Measurements from ENCODE around the gene PROZ.
"Not testable (repeated sequence)": the region's sequence is repeated elsewhere in the genome, so short reads cannot be mapped to it uniquely, and the experiment has no call there.

Gene PROZ

DNA sequence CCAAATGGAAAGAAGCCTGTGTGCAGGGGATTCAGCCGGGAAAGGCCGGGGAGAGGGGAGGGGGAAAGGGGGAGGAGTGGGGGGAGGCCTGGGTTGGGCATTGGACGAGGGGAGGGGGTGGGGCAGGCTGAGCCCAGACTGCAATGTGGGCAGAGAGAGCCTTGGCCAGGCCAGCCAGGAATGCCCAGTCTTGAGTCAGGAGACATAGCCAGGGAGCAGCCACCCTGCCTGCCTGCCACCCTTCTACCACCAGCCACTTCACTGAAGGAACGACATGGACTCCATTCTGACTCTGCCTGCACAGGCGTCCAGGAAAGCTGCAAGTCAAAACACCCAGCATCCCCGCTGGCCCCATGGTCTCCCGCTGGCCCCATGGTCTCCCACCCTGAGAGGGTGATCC is 498 bp downstream of the PROZ start:
- DNase-seq: no peak

DNA sequence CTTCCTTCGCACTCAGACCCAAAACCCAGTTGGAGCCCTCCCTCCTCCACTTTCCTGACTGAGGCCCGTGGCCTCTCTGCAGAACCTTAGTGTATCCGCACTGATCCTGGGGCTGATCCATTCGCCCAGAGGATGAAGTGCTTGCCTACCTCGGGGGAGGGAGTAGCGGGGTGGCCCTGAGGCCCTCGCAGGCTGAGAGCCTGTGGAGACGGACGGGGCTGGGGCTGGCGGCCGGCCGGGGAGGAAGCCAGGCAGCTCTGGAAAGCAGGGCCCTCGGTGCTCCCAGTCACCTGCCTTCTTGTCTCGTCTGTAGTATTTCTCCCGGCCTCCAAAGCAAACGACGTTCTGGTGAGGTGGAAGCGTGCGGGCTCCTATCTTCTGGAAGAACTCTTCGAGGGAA is 1.3 kb downstream of the PROZ start:
- DNase-seq: no peak

DNA sequence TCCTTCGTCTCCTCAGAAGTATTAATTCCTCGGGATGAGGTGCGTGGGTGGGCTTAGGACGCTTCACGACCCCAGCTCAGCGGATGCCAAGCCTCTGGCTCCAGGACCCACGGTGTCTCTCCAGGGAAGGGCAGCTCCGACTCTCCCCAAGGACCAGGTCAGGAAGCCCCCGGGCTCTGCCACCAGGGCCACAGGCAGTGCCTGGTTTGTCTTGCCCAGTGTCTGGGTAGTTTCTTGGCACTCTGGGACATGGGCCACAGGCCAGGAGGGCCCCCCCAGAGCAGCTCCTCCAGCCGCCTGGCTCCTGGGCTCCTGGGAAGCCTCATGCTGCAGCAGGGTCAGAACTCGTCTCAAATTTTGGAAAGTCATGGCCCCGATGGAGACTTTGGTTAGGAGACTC is 2.5 kb downstream of the PROZ start:
- no peak for DNase-seq

DNA sequence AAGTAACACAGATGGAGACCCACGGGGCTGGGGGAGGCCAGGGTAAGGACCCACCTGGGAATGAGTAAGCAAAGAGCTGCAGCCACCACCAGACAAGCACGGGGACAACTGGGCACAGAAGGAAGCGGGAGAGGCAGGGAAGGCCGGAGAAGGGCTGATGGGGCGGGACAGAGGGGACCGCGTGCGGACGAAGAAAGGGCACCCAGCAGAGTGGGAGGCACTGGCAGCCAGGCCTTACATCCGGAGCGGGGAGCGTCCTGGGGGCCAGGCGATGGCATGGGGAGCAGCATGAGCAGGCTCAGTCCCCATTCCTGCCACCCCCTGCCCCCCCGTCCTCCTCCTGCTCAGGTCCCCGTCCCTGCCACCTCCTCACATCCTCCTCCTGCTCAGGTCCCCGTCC is 3.0 kb downstream of the PROZ start:
- no peak for DNase-seq

DNA sequence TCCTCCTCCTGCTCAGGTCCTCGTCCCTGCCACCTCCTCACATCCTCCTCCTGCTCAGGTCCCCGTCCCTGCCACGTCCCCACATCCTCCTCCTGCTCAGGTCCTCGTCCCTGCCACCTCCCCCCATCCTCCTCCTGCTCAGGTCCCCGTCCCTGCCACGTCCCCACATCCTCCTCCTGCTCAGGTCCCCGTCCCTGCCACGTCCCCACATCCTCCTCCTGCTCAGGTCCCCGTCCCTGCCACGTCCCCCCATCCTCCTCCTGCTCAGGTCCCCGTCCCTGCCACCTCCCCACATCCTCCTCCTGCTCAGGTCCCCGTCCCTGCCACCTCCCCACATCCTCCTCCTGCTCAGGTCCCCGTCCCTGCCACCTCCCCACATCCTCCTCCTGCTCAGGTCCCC is 3.5 kb downstream of the PROZ start:
- DNase-seq: not testable (repeated sequence)

DNA sequence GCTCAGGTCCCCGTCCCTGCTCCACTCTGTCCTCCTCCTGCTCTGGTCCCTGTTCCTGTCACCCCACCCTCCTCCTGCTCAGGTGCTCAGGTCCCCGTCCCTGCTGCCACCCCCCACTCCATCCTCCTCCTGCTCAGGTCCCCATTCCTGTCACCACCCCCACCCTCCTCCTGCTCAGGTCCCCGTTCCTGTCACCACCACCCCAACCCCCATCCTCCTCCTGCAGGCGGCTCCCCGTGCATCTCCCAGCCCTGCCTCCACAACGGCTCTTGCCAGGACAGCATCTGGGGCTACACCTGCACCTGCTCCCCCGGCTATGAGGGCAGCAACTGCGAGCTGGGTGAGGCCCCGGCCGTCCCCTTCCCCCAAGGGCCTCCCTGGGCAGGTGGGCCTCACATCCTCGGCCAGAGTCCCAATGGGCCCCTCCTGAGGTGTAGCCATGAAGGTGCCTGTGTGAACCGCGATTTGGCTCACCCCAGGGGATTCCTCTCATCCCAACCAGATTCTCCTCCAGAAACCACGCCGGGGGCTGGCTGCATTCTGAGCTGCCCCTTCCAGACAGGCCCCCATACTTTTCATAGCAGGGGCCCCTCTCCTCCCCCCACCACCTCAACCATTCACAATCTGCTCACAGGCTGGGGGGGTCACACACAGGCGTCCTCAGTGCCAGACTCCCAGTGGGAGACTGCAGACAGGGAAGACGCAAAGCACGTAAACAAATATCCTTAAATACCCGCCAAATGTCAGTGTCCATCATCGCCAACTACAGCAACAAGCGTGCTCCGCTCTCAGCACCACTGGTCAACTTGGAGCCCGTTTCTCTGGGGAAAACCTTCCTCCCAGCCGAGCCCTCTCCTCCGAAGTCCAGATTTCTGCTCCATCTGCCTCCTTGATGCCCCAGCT is 4.6 kb downstream of the PROZ start:
- no peak for DNase-seq

DNA sequence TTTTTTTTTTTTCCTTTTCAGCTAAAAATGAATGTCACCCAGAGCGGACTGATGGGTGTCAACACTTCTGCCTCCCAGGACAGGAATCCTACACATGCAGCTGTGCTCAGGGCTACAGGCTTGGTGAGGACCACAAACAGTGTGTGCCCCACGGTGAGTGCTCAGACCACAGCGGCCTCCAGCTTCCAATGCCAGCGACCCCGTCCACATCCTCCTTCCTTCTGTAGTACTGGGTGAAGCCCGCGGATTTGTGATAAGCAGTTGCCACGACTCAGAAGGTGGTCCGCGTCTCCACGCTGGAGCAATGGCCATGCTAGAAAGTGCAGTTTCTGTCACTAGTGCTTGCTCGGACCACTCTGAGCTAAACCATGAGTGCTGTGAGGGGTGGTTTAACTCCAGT is 6.0 kb downstream of the PROZ start:
- no peak for DNase-seq

DNA sequence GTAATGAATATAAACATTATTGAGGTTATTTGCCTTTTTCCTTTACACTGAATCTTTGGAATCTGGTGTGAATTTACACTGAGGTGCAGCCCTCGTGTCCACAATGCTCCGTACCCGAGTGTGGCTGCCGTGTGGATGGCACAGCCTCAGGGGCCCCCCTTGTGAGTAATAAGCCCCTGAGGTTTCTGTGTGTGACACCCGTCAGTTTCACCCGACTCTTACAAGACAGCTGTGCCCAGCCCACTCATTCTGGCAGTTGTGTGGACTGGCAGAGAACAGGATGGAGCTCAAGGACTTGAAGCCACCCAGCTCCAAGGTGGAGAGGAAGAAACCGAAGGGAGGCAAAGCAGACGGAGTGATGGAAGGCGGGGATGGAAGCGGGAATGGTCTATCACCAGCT is 7.8 kb downstream of the PROZ start:
- DNase-seq: no peak

DNA sequence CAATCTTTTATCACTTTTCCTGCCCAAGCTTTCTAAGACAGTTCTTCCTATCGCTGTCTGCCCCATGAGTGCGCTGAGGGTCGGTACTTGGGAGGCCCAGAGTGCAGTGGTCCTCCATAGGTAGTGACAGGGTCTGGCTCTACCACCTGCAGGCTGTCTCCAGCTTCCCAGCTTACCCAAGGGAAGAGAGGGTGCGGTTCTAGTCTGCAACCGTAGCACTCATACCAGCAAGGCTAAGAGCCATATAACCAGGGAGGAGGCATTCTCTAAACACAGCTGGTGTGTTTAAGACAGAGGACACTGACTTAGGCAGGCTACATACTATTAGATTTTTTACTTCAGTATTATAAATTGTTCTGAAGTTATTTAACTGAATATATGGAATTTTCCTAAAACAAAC is 8.2 kb downstream of the PROZ start:
- no peak for DNase-seq

DNA sequence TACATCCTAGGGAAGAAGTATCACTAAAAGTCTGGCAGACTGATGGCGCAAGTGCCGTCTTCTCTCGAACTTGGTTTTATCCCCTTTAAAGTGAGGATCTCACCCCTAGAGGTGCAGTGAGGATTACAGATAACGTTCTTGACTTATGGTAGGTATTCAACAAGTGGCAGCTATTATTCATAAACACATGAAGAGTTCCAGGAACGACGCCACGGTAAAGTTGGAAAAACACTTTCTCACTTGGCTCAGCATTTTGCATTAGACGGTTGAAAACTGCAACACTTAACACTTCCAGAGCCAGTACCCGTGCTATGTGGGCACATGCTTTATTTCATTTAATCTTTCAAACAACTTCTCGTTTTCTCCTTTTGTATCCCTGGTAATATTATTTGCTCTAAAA is 8.7 kb downstream of the PROZ start:
- no peak for DNase-seq

DNA sequence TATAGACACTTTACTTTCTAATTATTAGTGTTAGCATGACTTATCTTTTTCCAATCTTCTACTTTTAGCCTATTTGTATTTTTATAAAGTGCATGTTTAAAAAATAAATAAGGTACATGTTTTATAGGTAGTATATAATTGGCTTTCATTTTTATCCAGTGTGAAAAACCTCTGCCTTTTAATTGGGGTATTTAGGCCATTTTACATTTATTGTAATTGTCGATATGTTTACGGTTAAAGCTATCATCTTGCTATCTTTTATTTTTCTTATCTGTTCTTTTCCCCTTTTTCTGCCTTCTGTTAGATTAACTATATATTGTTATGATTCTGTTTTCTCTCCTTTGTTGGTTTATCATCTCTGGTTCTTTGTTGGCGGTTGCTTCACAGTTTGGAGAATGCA is 9.1 kb downstream of the PROZ start:
- no peak for DNase-seq

DNA sequence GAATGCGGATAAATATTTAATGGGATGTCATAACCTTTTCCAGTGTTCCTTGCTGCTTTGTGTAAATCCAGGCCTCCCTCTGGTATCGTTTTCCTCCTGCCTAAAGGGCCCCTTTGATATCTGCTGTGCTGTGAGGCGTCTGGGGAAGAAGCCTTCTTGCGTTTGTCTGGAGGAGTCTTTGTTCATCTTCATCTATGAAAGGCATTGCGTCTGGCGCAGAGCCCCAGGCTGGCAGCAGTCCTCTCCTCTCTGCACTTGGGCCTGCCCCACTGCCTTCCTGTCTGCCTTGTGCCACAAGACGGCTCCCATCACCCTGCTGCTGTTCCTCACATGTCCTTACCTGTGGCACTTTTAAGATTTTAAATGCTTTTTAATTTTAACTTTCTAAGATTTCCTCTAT is 9.8 kb downstream of the PROZ start:
- DNase-seq: no peak

DNA sequence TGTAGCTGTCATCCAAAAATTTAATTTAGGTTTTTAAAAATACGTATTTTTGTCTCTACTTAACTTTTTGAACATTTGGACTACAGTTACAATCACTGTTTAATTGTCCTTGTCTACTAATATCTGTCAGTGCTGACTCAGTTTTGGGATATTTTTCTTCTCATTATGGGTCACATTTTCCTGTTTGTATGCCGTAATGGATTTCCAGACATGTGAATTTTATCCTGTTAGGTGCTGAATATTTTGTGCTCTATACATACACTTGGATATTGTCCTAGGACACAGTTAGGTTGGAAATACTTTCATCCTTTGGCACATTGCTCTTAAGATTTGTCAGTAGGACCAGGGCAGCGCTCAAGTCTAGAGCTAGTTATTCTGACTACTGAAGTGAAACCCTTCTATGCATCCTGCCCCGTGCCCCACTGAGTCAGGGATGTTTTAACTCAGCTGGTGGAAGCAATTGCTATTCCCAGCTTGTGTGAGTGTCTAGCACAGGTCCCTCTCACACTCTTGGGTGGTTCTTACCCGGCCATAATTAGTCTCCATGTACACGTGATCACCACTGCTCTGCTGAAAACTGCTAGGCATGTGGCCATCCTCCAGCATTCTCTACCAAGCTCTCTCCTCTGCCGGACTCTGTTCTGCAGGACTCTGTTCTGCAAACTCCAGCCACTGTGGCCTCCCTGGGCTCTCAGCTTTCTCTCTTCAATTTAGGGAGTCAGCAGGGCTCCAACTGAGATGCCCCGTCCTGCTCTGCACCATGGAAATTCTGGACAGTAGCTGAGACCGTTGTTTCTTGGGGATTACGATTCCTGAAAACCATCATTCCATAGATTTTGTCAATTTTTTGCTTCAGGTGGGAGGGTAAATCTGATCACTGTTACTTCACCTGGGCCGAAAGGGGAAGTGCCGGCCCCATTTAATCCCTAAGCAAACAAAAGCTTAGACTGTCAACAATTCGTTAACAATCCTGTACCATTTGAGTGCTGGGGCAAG is 11.1 kb downstream of the PROZ start:
- no peak for DNase-seq

DNA sequence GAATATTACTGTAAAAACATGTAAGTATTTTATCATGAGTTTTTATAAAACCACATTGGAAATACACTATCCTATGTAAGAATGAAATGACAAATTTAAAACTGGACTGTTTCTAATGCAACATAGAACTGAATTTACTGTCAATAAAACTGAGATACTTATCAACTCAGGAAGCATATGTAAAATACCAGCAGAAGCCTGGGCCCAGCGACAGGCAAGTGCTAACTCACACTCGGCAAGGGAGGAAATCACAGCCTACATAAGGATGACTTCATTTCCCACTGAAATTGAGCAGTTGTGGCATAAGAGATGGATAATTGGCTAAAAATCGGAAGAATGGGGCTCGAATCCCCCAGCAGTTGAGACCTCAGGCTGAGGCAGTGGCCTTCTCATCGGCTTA is 12.1 kb downstream of the PROZ start:
- no peak for DNase-seq

DNA sequence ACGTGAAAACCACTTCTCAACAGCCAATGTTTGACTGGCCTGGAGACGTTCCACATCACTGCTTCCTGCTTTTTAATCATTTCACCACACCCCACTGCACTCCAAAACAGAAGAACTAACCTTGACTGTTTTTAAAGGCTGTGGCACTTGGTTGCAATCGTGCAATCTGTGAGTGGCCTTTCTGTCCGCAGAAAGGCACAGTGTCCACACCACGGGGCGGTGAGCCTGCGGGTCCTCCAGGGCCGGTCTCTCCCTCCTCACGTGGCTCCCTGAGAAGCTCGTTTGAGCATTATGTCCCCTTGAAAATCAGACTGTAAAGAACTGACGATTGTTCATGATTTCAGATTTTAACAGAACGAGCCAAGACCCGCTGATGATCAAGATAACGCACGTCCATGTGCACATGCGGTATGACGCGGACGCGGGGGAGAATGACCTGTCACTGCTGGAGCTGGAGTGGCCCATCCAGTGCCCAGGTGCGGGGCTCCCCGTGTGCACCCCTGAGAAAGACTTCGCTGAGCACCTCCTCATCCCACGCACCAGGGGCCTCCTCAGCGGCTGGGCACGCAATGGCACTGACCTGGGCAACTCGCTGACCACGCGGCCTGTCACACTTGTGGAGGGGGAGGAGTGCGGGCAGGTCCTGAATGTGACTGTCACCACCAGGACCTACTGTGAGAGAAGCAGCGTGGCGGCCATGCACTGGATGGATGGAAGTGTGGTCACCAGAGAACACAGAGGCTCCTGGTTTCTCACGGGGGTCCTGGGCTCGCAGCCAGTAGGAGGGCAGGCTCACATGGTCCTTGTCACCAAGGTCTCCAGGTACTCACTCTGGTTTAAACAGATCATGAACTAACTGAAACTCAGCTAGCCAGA is 13.0 kb downstream of the PROZ start:
- no peak for DNase-seq

DNA sequence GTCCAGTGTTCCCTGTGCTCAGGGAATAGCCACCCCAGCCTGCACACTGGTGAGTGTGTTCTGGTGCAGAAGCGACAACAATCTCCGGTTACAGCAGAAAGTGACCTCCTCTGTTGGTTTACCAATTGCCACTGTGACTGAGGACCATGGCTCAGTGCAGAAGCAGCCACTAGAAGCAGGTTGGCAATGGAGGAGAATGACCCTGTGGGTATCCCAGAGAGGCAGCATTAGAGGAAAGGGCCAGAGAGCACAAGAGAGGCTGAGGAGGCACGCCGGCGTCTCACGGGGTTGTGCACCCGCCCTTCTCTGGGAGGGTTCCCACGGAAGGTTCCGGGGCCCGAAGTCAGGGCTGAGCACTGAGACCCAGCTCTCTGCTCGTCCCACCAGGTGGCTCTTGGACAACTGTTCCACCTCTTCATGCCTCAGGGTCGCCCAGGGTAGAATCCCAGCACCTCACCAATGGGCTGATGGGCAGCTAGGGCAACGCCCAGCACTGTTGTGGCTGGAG is 14.0 kb downstream of the PROZ start:
- no peak for DNase-seq

DNA sequence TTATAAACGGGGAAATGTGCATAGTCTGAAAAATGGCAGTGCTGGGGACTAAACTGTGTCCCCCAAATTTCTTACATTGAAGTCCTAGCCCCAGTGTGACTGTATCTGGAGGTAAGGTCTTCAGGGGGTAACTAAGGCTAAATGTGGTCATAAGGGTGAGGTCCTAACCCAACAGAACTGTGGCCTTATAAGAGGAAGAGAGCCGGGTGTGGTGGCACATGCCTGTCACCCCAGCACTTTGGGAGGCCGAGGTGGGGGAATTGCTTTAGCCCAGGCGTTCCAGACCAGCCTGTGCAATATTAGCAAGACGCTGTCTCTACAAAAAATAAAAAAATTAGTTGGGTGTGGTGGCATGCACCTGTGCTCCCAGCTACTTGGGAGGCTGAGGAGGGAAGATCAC is 17.8 kb downstream of the PROZ start:
- DNase-seq: no peak

DNA sequence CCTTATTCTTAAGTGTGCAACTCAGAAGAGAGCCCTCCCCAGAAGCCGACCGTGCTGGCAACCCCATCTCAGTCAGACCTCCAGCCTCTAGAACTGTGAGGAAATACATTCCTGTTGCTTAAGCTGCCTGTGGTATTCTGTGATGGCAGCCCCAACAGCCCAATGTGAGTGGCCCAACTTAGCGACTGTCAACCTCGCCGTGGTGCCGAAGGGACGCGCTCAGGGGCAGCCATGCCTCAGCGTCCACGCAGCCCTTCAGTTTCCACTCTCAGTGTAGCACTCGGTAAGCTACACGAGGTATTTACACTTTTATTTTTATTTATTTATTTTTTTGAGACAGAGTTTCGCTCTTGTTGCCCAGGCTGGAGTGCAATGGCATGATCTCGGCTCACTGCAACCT is 18.4 kb downstream of the PROZ start:
- no peak for DNase-seq

DNA sequence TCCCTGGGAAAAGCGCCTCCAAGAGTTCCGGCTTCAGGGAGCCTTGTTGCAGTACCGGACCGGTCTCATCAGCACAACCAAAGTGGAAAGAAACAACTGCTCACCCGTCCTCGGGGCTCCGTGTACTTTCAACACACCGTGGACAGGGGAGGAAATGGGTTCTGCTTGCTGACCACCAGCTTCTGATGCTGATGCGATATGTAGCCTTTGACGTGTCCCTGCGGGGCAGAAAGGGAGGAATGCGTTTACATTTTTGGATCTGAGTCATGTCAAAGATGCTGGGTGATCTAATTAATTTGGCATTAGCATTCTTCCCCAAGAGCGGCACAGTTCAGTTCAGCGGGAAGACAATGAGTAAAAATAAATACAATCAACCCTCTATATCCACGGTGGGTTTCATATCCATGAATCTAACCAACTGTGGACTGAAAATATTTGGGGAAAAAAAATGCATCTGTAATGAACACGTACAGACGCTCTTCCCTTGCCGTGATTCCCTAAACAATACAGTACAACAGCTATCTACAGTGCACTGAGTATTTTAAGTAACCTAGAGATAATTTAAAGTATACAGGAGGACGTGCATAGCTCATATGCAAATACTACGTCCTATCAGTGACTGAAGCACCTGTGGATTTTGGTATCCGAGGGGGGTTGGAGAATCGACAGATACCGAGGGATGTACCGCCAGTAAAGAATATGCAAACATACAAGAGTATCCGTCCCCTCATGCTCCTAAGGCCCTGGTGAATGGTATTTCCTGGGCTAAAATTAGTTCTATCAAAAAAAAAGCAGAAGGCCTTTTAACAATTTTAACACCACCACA is 19.8 kb downstream of the PROZ start:
- no peak for DNase-seq

DNA sequence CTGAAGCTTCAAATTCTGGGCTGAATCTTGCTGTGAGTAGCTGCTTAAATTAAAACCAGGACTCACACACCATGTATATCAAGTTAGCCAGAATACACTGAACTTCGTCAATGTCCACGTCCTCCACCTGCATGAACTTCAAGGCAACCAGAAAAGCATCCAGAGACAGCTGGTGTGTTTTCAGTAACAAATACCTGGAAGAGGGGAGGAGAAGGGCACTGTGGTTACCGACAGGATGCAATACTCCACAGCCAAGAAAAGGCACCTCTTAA is 20.4 kb downstream of the PROZ start:
- no peak for DNase-seq

DNA sequence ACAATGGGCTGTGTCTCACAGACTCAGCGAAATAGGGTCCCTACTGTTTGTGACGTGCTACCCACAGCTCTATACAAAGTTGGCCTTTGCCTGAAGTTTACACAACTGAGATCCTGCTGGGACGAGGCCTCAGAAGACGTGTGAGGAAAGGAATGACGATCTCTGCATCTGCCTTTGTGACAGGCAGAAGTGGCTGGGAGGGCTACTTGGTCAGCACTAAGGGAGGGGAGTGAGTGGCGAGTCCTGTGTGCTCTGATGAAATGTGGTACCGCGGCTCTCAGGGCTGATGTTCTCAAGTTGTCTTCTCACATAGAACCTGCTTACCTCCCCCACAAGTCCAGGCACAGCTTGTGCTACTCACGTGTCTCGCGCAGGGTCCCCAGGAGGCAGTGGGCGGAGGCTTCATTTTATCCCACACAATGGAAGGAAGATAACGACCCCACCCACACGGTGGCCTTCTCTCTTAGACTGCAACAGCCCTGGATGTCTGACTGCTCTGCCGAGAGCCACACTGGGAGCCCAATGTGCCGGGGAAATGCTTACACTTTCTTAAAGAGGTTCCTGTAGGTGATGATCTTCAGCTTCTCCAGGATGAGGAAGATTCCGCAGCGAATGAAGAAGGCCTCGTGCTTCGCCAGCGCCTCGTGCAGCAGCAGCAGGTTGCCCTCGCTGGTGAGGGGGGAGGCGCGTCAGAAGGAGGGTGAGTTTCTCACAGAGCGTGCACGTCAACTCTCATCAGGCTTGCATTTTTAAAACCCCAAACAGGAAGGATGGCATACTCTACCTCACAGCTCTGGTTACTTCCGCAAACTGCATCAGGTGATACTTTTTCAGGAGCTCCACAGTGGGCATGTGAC is 21.2 kb downstream of the PROZ start:
- DNase-seq: no peak

Measured in NCI-H446 treated with DMSO at 0.1 percent for 48 hours (cell line).